ENCODE results near the gene NEK1.
A peak's percentile ranks its signal among the peaks of the same experiment; 100 is the strongest.

The NEK1 gene

GRCh38 chr4:169412046-169412445 lies 200.3 kb downstream of the NEK1 start:
- DNase-seq: no peak

- DNase-seq: peak; percentile 2
Observed at GRCh38 chr4:169410839-169411770, 201.3 kb downstream of the NEK1 start.

- DNase-seq: peak; percentile 29
Observed at GRCh38 chr4:169407217-169407845, 205.1 kb downstream of the NEK1 start.

- DNase-seq: no peak
Observed at GRCh38 chr4:169404960-169405359, 207.4 kb downstream of the NEK1 start.

- DNase-seq: no peak
Observed at GRCh38 chr4:169400832-169401231, 211.6 kb downstream of the NEK1 start.

GRCh38 chr4:169399976-169400767 lies 212.2 kb downstream of the NEK1 start:
- no peak for DNase-seq

GRCh38 chr4:169398316-169398715 lies 214.1 kb downstream of the NEK1 start:
- DNase-seq: no peak

- DNase-seq: no peak
Observed at GRCh38 chr4:169397762-169398161, 214.6 kb downstream of the NEK1 start.

- DNase-seq: no peak
Observed at GRCh38 chr4:169385376-169385775, 227.0 kb downstream of the NEK1 start.

GRCh38 chr4:169384779-169385178 lies 227.6 kb downstream of the NEK1 start:
- DNase-seq: no peak

GRCh38 chr4:169383724-169384123 lies 228.7 kb downstream of the NEK1 start:
- no peak for DNase-seq

GRCh38 chr4:169379688-169380087 lies 232.7 kb downstream of the NEK1 start:
- DNase-seq: no peak

- no peak for DNase-seq
Observed at GRCh38 chr4:169377367-169377766, 235.0 kb downstream of the NEK1 start.

GRCh38 chr4:169376421-169376820 lies 236.0 kb downstream of the NEK1 start:
- no peak for DNase-seq

- DNase-seq: no peak
Observed at GRCh38 chr4:169372791-169373190, 239.6 kb downstream of the NEK1 start.

- no peak for DNase-seq
Observed at GRCh38 chr4:169369634-169370033, 242.7 kb downstream of the NEK1 start.

GRCh38 chr4:169367826-169368225 lies 244.6 kb downstream of the NEK1 start:
- no peak for DNase-seq

GRCh38 chr4:169366821-169367220 lies 245.6 kb downstream of the NEK1 start:
- no peak for DNase-seq

GRCh38 chr4:169362607-169363006 lies 249.8 kb downstream of the NEK1 start:
- DNase-seq: no peak

- no peak for DNase-seq
Observed at GRCh38 chr4:169361756-169362155, 250.6 kb downstream of the NEK1 start.

- no peak for DNase-seq
Observed at GRCh38 chr4:169359961-169360360, 252.4 kb downstream of the NEK1 start.

- DNase-seq: no peak
Observed at GRCh38 chr4:169352360-169352759, 260.0 kb downstream of the NEK1 start.

GRCh38 chr4:169351872-169352271 lies 260.5 kb downstream of the NEK1 start:
- DNase-seq: no peak
